ENCODE data around the gene ILF3. TPM values are rescaled to one million over a fixed set of nuclear protein-coding genes. Genes with fewer than 3 reads are reported as not detected.

ILF3 gene
- total and polyA plus RNA-seq, 10 of the 15 experiments (the other 5 are each of a cell fraction or from before 2014, with no cell fraction given) = 28.1 to 383 (median 176) TPM

DNA sequence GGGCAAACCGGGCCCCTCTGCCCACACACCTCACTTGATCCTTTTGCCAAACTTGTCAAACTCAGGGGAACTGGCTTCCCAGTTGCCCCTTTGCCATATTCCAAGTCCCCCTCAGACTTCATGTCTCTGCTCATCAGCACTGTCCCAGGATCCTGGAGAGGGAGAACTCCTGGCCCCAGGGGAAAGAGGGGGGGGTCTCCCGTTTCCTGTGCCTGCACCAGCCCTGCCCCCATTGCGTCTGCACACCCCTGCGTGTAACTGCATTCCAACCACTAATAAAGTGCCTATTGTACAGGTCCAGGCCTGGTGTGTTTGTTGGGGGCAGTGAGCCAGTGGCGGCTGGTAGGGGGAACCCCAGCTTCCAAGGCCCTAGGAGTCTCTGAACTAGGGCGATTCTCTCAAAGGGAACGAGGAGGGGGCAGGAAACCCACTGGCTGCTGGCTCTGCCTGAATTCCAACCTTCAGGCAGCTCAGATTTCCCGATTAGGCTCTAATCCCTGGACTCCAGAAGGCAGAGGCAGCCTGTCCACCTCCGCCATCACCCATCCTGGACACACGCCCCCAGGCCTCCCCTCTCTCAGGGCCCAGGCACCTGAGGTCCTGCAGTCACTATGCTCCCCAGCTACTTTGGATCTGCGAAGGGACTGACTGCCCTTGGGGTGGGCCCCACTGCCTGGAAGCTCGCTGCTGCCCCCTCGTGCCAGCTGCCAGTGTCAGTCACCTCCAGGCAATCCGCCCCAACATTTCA, 9.7 kb upstream of the ILF3 start (continued):
- TF ChIP-seq, protein P1, sequence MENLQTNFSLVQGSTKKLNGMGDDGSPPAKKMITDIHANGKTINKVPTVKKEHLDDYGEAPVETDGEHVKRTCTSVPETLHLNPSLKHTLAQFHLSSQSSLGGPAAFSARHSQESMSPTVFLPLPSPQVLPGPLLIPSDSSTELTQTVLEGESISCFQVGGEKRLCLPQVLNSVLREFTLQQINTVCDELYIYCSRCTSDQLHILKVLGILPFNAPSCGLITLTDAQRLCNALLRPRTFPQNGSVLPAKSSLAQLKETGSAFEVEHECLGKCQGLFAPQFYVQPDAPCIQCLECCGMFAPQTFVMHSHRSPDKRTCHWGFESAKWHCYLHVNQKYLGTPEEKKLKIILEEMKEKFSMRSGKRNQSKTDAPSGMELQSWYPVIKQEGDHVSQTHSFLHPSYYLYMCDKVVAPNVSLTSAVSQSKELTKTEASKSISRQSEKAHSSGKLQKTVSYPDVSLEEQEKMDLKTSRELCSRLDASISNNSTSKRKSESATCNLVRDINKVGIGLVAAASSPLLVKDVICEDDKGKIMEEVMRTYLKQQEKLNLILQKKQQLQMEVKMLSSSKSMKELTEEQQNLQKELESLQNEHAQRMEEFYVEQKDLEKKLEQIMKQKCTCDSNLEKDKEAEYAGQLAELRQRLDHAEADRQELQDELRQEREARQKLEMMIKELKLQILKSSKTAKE (IDR thresholded peaks at IDR 0.05; ENCODE audit: low read depth, poor library complexity, severe bottlenecking) = no peak
- no peak for TF ChIP-seq SUPT20H (IDR thresholded peaks at IDR 0.05; ENCODE audit: borderline replicate concordance, control insufficient read depth, low read depth, low read length)
- TF ChIP-seq, protein P2, sequence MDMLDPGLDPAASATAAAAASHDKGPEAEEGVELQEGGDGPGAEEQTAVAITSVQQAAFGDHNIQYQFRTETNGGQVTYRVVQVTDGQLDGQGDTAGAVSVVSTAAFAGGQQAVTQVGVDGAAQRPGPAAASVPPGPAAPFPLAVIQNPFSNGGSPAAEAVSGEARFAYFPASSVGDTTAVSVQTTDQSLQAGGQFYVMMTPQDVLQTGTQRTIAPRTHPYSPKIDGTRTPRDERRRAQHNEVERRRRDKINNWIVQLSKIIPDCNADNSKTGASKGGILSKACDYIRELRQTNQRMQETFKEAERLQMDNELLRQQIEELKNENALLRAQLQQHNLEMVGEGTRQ (IDR thresholded peaks at IDR 0.05; ENCODE audit: borderline replicate concordance, low read depth, low read length) = no peak
- TF ChIP-seq BRCA1 (IDR thresholded peaks at IDR 0.05; ENCODE audit: low read depth, low read length) = no peak
- peak; percentile 31; the same call in 1 of the 2 replicates for TF ChIP-seq POLR2AphosphoS2 (IDR thresholded peaks at IDR 0.05; ENCODE audit: low read depth, low read length)
- no peak for TF ChIP-seq MTA2 (IDR thresholded peaks at IDR 0.05; ENCODE audit: low read depth)
- TF ChIP-seq ASH2L (IDR thresholded peaks at IDR 0.05; ENCODE audit: borderline replicate concordance, low read depth) = no peak
- TF ChIP-seq NFYA (IDR thresholded peaks at IDR 0.05; ENCODE audit: borderline replicate concordance, low read depth, low read length) = no peak
- TF ChIP-seq RAD51 (IDR thresholded peaks at IDR 0.05) = no peak
- TF ChIP-seq, protein P3, sequence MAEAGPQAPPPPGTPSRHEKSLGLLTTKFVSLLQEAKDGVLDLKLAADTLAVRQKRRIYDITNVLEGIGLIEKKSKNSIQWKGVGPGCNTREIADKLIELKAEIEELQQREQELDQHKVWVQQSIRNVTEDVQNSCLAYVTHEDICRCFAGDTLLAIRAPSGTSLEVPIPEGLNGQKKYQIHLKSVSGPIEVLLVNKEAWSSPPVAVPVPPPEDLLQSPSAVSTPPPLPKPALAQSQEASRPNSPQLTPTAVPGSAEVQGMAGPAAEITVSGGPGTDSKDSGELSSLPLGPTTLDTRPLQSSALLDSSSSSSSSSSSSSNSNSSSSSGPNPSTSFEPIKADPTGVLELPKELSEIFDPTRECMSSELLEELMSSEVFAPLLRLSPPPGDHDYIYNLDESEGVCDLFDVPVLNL (IDR thresholded peaks at IDR 0.05; ENCODE audit: low read depth, low read length) = no peak
- TF ChIP-seq, protein P4, sequence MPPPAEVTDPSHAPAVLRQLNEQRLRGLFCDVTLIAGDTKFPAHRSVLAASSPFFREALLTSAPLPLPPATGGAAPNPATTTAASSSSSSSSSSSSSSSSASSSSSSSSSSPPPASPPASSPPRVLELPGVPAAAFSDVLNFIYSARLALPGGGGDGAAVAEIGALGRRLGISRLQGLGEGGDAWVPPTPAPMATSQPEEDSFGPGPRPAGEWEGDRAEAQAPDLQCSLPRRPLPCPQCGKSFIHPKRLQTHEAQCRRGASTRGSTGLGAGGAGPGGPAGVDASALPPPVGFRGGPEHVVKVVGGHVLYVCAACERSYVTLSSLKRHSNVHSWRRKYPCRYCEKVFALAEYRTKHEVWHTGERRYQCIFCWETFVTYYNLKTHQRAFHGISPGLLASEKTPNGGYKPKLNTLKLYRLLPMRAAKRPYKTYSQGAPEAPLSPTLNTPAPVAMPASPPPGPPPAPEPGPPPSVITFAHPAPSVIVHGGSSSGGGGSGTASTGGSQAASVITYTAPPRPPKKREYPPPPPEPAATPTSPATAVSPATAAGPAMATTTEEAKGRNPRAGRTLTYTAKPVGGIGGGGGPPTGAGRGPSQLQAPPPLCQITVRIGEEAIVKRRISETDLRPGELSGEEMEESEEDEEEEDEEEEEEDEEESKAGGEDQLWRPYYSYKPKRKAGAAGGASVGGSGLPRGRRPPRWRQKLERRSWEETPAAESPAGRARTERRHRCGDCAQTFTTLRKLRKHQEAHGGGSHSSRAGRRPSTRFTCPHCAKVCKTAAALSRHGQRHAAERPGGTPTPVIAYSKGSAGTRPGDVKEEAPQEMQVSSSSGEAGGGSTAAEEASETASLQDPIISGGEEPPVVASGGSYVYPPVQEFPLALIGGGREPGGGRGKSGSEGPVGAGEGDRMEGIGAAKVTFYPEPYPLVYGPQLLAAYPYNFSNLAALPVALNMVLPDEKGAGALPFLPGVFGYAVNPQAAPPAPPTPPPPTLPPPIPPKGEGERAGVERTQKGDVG (CRISPR knock-in tag; IDR thresholded peaks at IDR 0.05) = no peak
- TF ChIP-seq, protein P5, sequence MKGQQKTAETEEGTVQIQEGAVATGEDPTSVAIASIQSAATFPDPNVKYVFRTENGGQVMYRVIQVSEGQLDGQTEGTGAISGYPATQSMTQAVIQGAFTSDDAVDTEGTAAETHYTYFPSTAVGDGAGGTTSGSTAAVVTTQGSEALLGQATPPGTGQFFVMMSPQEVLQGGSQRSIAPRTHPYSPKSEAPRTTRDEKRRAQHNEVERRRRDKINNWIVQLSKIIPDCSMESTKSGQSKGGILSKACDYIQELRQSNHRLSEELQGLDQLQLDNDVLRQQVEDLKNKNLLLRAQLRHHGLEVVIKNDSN (IDR thresholded peaks at IDR 0.05; ENCODE audit: borderline replicate concordance, extremely low read length, insufficient read depth, low read depth, low read length) = no peak
- TF ChIP-seq, protein P6, sequence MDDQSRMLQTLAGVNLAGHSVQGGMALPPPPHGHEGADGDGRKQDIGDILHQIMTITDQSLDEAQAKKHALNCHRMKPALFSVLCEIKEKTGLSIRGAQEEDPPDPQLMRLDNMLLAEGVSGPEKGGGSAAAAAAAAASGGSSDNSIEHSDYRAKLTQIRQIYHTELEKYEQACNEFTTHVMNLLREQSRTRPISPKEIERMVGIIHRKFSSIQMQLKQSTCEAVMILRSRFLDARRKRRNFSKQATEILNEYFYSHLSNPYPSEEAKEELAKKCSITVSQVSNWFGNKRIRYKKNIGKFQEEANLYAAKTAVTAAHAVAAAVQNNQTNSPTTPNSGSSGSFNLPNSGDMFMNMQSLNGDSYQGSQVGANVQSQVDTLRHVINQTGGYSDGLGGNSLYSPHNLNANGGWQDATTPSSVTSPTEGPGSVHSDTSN (IDR thresholded peaks at IDR 0.05; ENCODE audit: insufficient replicate concordance, low read depth, low read length) = peak; percentile 44
- no peak for TF ChIP-seq SP1 (IDR thresholded peaks at IDR 0.05; ENCODE audit: low read depth, low read length)
- 0 out of 4 replicates have a peak, but pooled peaks of 1 of the 2 experiments have one; percentile 39 for TF ChIP-seq BHLHE40 (IDR thresholded peaks at IDR 0.05; ENCODE audit: borderline replicate concordance in 1 of 2, low read depth in 2 of 2, low read length in 1 of 2)
- TF ChIP-seq HCFC1 (IDR thresholded peaks at IDR 0.05; ENCODE audit: low read length) = no peak
